Measurements from ENCODE around the gene KIAA1328. TPM values are rescaled to one million over a fixed set of nuclear protein-coding genes. Genes with fewer than 3 reads are reported as not detected.

The KIAA1328 gene
- total RNA-seq, 1 donor from 2014 or later, result 10.7 TPM

- Mint-ChIP-seq H3K27me3 (ENCODE audit: unreplicated experiment) (no peaks in the 10 kb centered on the region), H3K9me3 (ENCODE audit: unreplicated experiment) (no peaks in the 10 kb centered on the region), H3K4me3 (ENCODE audit: unreplicated experiment) (no peak overlapping the region), H3K27ac (ENCODE audit: unreplicated experiment) (no peak overlapping the region), H3K4me1 (ENCODE audit: unreplicated experiment) (no peaks in the 10 kb centered on the region), H3K36me3 (ENCODE audit: unreplicated experiment) (no peaks in the 10 kb centered on the region)
- DNase-seq (ENCODE audit: extremely low spot score, unreplicated experiment), result no peak
- TF ChIP-seq CTCF (IDR thresholded peaks at IDR 0.05), result no peak
Measured at GRCh38 chr18:37184209-37184868, 355.4 kb downstream of the KIAA1328 start.

- DNase-seq (ENCODE audit: extremely low spot score, unreplicated experiment), result no peak
- Mint-ChIP-seq H3K27ac (ENCODE audit: unreplicated experiment) (no peak overlapping the region), H3K4me3 (ENCODE audit: unreplicated experiment) (no peak overlapping the region), H3K9me3 (ENCODE audit: unreplicated experiment) (no peaks in the 10 kb centered on the region), H3K4me1 (ENCODE audit: unreplicated experiment) (no peaks in the 10 kb centered on the region), H3K36me3 (ENCODE audit: unreplicated experiment) (no peaks in the 10 kb centered on the region), H3K27me3 (ENCODE audit: unreplicated experiment) (no peaks in the 10 kb centered on the region)
- TF ChIP-seq CTCF (IDR thresholded peaks at IDR 0.05), result no peak
Measured at GRCh38 chr18:37188016-37188791, 359.3 kb downstream of the KIAA1328 start.

GRCh38 chr18:37199741-37200140, 370.8 kb downstream of the KIAA1328 start:
- H3K36me3 Mint-ChIP-seq (ENCODE audit: unreplicated experiment), result no peaks in the 10 kb centered on the region
- no peak overlapping the region for H3K4me3 Mint-ChIP-seq (ENCODE audit: unreplicated experiment)
- DNase-seq (ENCODE audit: extremely low spot score, unreplicated experiment), result no peak
- H3K27ac Mint-ChIP-seq (ENCODE audit: unreplicated experiment), result no peak overlapping the region
- peaks cover 29% of the 10 kb centered on the region for H3K9me3 Mint-ChIP-seq (ENCODE audit: unreplicated experiment)
- H3K4me1 Mint-ChIP-seq (ENCODE audit: unreplicated experiment), result no peaks in the 10 kb centered on the region
- no peak for TF ChIP-seq CTCF (IDR thresholded peaks at IDR 0.05)
- H3K27me3 Mint-ChIP-seq (ENCODE audit: unreplicated experiment), result no peaks in the 10 kb centered on the region

GRCh38 chr18:37207343-37207742, 378.4 kb downstream of the KIAA1328 start:
- Mint-ChIP-seq H3K4me3 (ENCODE audit: unreplicated experiment) (no peak overlapping the region), H3K4me1 (ENCODE audit: unreplicated experiment) (no peaks in the 10 kb centered on the region), H3K9me3 (ENCODE audit: unreplicated experiment) (peaks cover 6% of the 10 kb centered on the region), H3K27me3 (ENCODE audit: unreplicated experiment) (no peaks in the 10 kb centered on the region), H3K27ac (ENCODE audit: unreplicated experiment) (no peak overlapping the region), H3K36me3 (ENCODE audit: unreplicated experiment) (no peaks in the 10 kb centered on the region)
- no peak for TF ChIP-seq CTCF (IDR thresholded peaks at IDR 0.05)
- no peak for DNase-seq (ENCODE audit: extremely low spot score, unreplicated experiment)

DNA sequence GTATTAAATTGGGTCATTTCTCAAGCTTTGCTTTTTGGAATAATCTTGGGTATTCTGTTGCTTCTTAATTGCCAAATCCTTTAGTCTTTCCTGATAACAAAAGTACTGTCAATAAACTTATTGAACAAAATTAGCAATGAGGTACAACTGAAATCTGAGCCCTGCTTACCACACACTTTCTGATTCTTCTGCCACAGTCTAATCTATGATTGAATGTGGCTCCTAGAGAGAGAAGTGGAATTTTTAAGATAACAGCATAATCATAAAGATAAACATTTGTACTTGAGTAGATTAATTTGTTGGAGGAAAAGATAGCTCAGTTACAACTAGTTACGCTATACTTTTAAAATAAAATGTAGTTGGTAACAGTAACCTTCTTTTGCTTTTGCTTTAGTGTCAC, 381.9 kb downstream of the KIAA1328 start:
- TF ChIP-seq CTCF (IDR thresholded peaks at IDR 0.05), result no peak
- H3K4me1 Mint-ChIP-seq (ENCODE audit: unreplicated experiment), result no peaks in the 10 kb centered on the region
- no peaks in the 10 kb centered on the region for H3K27me3 Mint-ChIP-seq (ENCODE audit: unreplicated experiment)
- no peak overlapping the region for H3K27ac Mint-ChIP-seq (ENCODE audit: unreplicated experiment)
- no peak overlapping the region for H3K4me3 Mint-ChIP-seq (ENCODE audit: unreplicated experiment)
- no peak for DNase-seq (ENCODE audit: extremely low spot score, unreplicated experiment)
- no peaks in the 10 kb centered on the region for H3K9me3 Mint-ChIP-seq (ENCODE audit: unreplicated experiment)
- H3K36me3 Mint-ChIP-seq (ENCODE audit: unreplicated experiment), result no peaks in the 10 kb centered on the region
